GM23338 (cell line): ENCODE measurements around the gene SHF. TPM values are rescaled to one million over a fixed set of nuclear protein-coding genes. Genes with fewer than 3 reads are reported as not detected.

Source experiments
- ATAC-seq: fragments of 200-7000 bp; cut with Tn5 transposase; 3 replicates; pipeline ENCODE4 v1.9.1; 2020
- DNase-seq: peaks from one replicate; pipeline ENCODE4 v3.0.0-alpha.2; 2015; ENCODE audit warnings: low spot score
- H2AFZ ChIP-seq: fragments of 200-600 bp; sonication (generic); 2 replicates; pipeline ENCODE4 v1.8.0; 2016; ENCODE audit warnings: antibody characterized with exemption, mild to moderate bottlenecking, moderate library complexity
- H3F3A ChIP-seq: fragments of 200-600 bp; sonication (generic); replicated peaks from 2 replicates; pipeline ENCODE4 v1.8.0; 2017; ENCODE audit warnings: antibody characterized with exemption, mixed run types, low read depth
- H3K27ac ChIP-seq: fragments of 200-600 bp; sonication (generic); 2 replicates; pipeline ENCODE4 v1.6.1; 2016; ENCODE audit warnings: low read depth
- H3K27me3 ChIP-seq: fragments of 200-600 bp; sonication (generic); 2 replicates; pipeline ENCODE4 v1.8.0; 2016; ENCODE audit warnings: mild to moderate bottlenecking, mixed run types, moderate library complexity; ENCODE audit not compliant: insufficient read depth
- H3K36me3 ChIP-seq: fragments of 200-600 bp; sonication (generic); 2 replicates; pipeline ENCODE4 v1.8.0; 2016; ENCODE audit warnings: mild to moderate bottlenecking; ENCODE audit not compliant: insufficient read depth
- H3K4me1 ChIP-seq: fragments of 200-600 bp; sonication (generic); 2 replicates; pipeline ENCODE4 v1.8.0; 2016; ENCODE audit warnings: mild to moderate bottlenecking, moderate library complexity; ENCODE audit not compliant: insufficient read depth
- H3K4me2 ChIP-seq: fragments of 200-600 bp; sonication (generic); 2 replicates; pipeline ENCODE4 v1.7.1; 2017; ENCODE audit warnings: mixed run types
- H3K4me3 ChIP-seq: fragments of 200-600 bp; sonication (generic); 2 replicates; pipeline ENCODE4 v1.6.1; 2016; ENCODE audit warnings: mixed run types
- H3K79me2 ChIP-seq: fragments of 200-600 bp; sonication (generic); replicated peaks from 2 replicates; pipeline ENCODE4 v1.8.0; 2017; ENCODE audit warnings: mild to moderate bottlenecking; ENCODE audit not compliant: insufficient read depth
- H3K9me2 ChIP-seq: fragments of 200-600 bp; sonication (generic); 2 replicates; pipeline ENCODE4 v1.8.0; 2017; ENCODE audit not compliant: insufficient read depth
- H4K20me1 ChIP-seq: fragments of 200-600 bp; sonication (generic); replicated peaks from 2 replicates; pipeline ENCODE4 v1.8.0; 2017; ENCODE audit warnings: mild to moderate bottlenecking; ENCODE audit not compliant: insufficient read depth
- H3K27ac Mint-ChIP-seq: 2 replicates; pipeline ENCODE4 v1.8.0; 2020; ENCODE audit warnings: inconsistent platforms, mild to moderate bottlenecking, moderate library complexity, mixed read lengths
- H3K27me3 Mint-ChIP-seq: 3 replicates; pipeline ENCODE4 v1.8.0; 2022; ENCODE audit warnings: low read depth, mild to moderate bottlenecking, moderate library complexity, mixed read lengths, inconsistent platforms; ENCODE audit not compliant: insufficient read depth, poor library complexity
- H3K36me3 Mint-ChIP-seq: 3 replicates; pipeline ENCODE4 v1.8.0; 2021; ENCODE audit warnings: low read depth, mild to moderate bottlenecking, inconsistent platforms, moderate library complexity, mixed read lengths
- H3K4me1 Mint-ChIP-seq: 3 replicates; pipeline ENCODE4 v1.8.0; 2020; ENCODE audit warnings: mild to moderate bottlenecking, inconsistent platforms, mixed read lengths
- H3K4me3 Mint-ChIP-seq: 3 replicates; pipeline ENCODE4 v1.8.0; 2021; ENCODE audit warnings: moderate library complexity, mild to moderate bottlenecking, inconsistent platforms, mixed read lengths
- H3K9me3 Mint-ChIP-seq: 3 replicates; pipeline ENCODE4 v1.8.0; 2020; ENCODE audit warnings: moderate library complexity, mild to moderate bottlenecking, inconsistent platforms, mixed read lengths
- EZH2 ChIP-seq: fragments of 200-600 bp; sonication (generic); IDR thresholded peaks from one replicate; pipeline ENCODE4 v1.8.0; 2017; ENCODE audit warnings: antibody characterized with exemption, mild to moderate bottlenecking, low read depth; ENCODE audit not compliant: unreplicated experiment
- EZH2phosphoT487 ChIP-seq: fragments of 200-600 bp; sonication (generic); IDR thresholded peaks from one replicate; pipeline ENCODE4 v1.8.1; 2018; ENCODE audit warnings: antibody characterized with exemption; ENCODE audit not compliant: unreplicated experiment
- JUNB ChIP-seq: IDR thresholded peaks from one replicate; pipeline ENCODE4 v1.6.1; 2016; ENCODE audit warnings: antibody characterized with exemption; ENCODE audit not compliant: unreplicated experiment
- NANOG ChIP-seq: IDR thresholded peaks from 2 replicates; pipeline ENCODE4 v1.6.1; 2016; ENCODE audit warnings: antibody characterized with exemption, borderline replicate concordance
- STAT1 ChIP-seq: IDR thresholded peaks from one replicate; pipeline ENCODE4 v1.6.1; 2016; ENCODE audit warnings: antibody characterized with exemption; ENCODE audit not compliant: unreplicated experiment
- ZNF114 ChIP-seq: fragments of 250-450 bp; sonication (Bioruptor Pico); IDR thresholded peaks from 2 replicates; pipeline ENCODE4 v1.5.0; 2020; ENCODE audit warnings: mild to moderate bottlenecking, moderate library complexity
- ZNF331 ChIP-seq: fragments of 250-450 bp; sonication (Bioruptor Pico); IDR thresholded peaks from 2 replicates; pipeline ENCODE4 v1.5.0; 2020; ENCODE audit warnings: low read depth, mild to moderate bottlenecking, moderate library complexity
- ZNF462 ChIP-seq: fragments of 250-450 bp; sonication (Bioruptor Pico); IDR thresholded peaks from 2 replicates; pipeline ENCODE4 v1.5.0; 2020; ENCODE audit warnings: mild to moderate bottlenecking, moderate library complexity
- polyA plus RNA-seq: library from polyadenylated mRNA; unstranded; fragments of >200 nt; fragmentation: Nextera tagmentation; extraction: Ambion mirVana; gene quantifications from 2 replicates; pipeline ENCODE4 v1.2.1, GENCODE V29; 2016
- total RNA-seq: library from RNA; depleted of rRNA; stranded (reverse); fragments of >200 nt; shearing (Covaris generic); gene quantifications from 2 replicates; pipeline ENCODE4 v1.2.3, GENCODE V29; 2014
- TF ChIP-seq, protein P1 (sequence below): IDR thresholded peaks from one replicate; pipeline ENCODE4 v1.6.1; 2018; ENCODE audit warnings: antibody characterized with exemption; ENCODE audit not compliant: unreplicated experiment

SHF gene
- total and polyA plus RNA-seq, 2 experiments from 2014 or later = 5.8 to 15.6 TPM

DNA sequence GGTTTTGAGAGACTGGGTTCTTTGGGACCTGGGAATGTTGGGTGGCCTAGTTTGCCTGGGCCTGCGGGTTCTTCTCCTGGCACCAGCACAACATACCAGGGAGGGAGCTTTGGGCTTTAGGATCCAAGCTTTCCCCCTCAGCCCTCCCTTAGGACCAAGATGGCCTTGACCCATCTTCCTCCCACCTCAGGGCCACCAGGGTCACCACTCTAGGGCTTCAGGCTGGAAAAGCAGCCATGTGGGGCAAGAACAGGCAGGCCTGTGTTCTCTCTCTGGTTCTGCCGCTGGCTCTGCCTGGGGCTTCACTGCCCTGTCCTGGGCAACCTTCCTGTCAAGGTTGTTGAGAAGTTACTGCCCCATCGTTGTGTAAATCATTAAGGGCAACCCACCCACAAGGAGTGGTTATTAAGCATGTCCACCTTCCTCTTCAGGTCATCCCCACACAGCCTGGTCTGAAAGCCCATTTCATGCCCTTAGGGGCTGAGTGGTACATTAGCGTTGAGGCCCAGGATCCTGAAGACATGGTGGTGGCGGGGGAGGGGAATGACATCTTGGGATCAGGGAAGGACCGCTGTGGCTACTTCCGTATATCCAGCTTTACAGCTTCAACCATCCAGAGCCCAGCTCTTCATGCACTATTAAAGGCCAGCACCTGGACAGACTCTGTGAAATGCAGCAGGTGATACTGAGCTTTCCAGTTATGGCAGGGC is 57.3 kb downstream of the SHF start (continued):
- TF ChIP-seq, protein P1, sequence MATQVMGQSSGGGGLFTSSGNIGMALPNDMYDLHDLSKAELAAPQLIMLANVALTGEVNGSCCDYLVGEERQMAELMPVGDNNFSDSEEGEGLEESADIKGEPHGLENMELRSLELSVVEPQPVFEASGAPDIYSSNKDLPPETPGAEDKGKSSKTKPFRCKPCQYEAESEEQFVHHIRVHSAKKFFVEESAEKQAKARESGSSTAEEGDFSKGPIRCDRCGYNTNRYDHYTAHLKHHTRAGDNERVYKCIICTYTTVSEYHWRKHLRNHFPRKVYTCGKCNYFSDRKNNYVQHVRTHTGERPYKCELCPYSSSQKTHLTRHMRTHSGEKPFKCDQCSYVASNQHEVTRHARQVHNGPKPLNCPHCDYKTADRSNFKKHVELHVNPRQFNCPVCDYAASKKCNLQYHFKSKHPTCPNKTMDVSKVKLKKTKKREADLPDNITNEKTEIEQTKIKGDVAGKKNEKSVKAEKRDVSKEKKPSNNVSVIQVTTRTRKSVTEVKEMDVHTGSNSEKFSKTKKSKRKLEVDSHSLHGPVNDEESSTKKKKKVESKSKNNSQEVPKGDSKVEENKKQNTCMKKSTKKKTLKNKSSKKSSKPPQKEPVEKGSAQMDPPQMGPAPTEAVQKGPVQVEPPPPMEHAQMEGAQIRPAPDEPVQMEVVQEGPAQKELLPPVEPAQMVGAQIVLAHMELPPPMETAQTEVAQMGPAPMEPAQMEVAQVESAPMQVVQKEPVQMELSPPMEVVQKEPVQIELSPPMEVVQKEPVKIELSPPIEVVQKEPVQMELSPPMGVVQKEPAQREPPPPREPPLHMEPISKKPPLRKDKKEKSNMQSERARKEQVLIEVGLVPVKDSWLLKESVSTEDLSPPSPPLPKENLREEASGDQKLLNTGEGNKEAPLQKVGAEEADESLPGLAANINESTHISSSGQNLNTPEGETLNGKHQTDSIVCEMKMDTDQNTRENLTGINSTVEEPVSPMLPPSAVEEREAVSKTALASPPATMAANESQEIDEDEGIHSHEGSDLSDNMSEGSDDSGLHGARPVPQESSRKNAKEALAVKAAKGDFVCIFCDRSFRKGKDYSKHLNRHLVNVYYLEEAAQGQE = no peak
- TF ChIP-seq ZNF114 (CRISPR knock-in tag) (no peak), STAT1 (no peak), NANOG (no peak), JUNB (no peak), EZH2phosphoT487 (no peak)

DNA sequence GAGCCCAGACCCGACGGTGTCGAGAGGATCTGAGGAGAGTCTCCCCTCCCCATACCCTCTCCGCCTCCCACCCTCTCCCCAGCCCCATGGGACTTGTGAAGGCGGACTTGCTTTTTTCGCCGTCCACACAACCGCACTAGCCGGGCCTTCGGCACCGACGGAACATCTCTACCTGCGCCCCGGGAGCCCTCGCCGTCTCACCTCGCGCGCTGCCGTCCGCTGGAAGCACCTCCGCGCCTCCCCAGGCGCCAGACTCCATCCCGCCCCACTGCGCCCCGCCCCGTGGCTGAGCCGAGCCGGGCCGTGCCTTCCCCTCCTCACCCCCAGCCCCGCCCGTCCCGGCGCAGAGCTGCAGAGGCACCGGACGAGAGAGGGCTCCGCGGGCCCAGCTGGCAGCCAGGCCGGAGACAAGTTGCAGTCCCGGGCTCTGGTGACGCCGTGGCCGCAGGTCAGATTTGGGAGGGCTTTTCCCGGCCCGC is 58.1 kb downstream of the SHF start, which contains the start of the genes DUOX1 and DUOXA1:
TSS of gene DUOX1 (plus strand) at position 344 of the 479 bp plus-strand sequence. CDS start 1,973 bp downstream, outside the sequence.
TSS of gene DUOXA1 (minus strand) at position 229 of the 479 bp plus-strand sequence. CDS start 6,865 bp downstream, outside the sequence.
- Histone ChIP-seq H3K27ac (no peak within 1 kb of the TSS), H3K4me3 (peak within 1 kb of the TSS; percentile 63), H3K4me1 (peaks cover 16% of the 10 kb centered on the region; the same call in 1 of the 2 replicates), H3F3A (no peaks in the 10 kb centered on the region), H3K9me2 (no peaks in the 10 kb centered on the region), H3K79me2 (no peaks in the 10 kb centered on the region), H3K4me2 (peak within 1 kb of the TSS; percentile 87), H3K27me3 (peaks cover 100% of the 10 kb centered on the region), H3K36me3 (no peaks in the 10 kb centered on the region), H2AFZ (peak within 1 kb of the TSS; percentile 95), H4K20me1 (no peaks in the 10 kb centered on the region; the same call in 1 of the 2 replicates)
- H3K9me3 Mint-ChIP-seq = no peaks in the 10 kb centered on the region; the same call in 2 of the 3 replicates
- peaks cover 81% of the 10 kb centered on the region for H3K27me3 Mint-ChIP-seq
- TF ChIP-seq EZH2 = peak; percentile 83
- TF ChIP-seq ZNF331 (CRISPR knock-in tag) = no peak
- peak; percentile 86 for ATAC-seq
- H3K36me3 Mint-ChIP-seq = no peaks in the 10 kb centered on the region; the same call in 2 of the 3 replicates
- H3K27ac Mint-ChIP-seq = no peak within 1 kb of the TSS
- H3K4me3 Mint-ChIP-seq = peak within 1 kb of the TSS; percentile 71
- H3K4me1 Mint-ChIP-seq = peaks cover 5% of the 10 kb centered on the region; the same call in 2 of the 3 replicates
- peak; percentile 75 for DNase-seq

DNA sequence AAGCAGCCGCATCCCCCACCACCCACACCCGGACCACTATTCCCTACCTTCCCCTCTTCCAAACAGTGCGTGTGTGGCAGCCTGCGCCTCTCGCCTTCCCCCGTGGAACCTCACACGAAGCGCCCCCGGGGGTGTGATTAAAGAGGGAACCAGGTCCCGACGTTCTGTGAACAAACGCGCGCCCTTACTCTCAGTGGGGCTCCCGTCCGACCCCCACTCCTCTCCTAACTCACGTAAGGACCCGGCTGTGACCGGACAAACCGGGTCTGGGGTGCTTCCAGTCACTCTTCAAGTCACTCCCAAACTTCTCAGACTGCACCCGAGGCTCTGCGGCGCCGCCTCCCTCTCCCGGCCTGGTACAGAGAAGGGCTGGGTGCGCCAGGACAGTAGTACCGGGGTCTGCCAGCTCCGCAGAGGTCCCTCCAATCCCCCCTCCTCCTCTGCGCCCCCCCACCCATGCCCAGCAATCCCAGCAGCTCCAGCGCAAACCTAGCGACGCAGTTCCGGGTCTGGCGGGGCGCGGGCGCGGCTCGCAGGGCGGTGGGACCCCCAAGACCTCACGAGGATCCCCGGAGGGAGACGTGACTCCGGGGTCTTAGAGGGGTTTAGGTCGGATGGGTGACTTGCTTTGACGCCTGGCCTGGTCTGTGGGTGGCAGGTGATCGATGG is 58.7 kb downstream of the SHF start:
- H2AFZ ChIP-seq = peak overlapping the region; percentile 95
- H3K27me3 ChIP-seq = peaks cover 100% of the 10 kb centered on the region
- H3F3A ChIP-seq = no peaks in the 10 kb centered on the region
- H3K4me3 Mint-ChIP-seq = peak overlapping the region; percentile 71
- H3K79me2 ChIP-seq = no peaks in the 10 kb centered on the region
- peak; percentile 55 for ATAC-seq
- no peaks in the 10 kb centered on the region for H3K36me3 ChIP-seq
- peak; percentile 39 for DNase-seq
- H3K4me1 ChIP-seq = peaks cover 16% of the 10 kb centered on the region; the same call in 1 of the 2 replicates
- no peak overlapping the region for H3K27ac Mint-ChIP-seq
- no peaks in the 10 kb centered on the region; the same call in 1 of the 2 replicates for H4K20me1 ChIP-seq
- no peaks in the 10 kb centered on the region for H3K36me3 Mint-ChIP-seq
- H3K27ac ChIP-seq = no peak overlapping the region
- no peaks in the 10 kb centered on the region for H3K9me2 ChIP-seq
- H3K27me3 Mint-ChIP-seq = peaks cover 76% of the 10 kb centered on the region
- peak overlapping the region; percentile 87 for H3K4me2 ChIP-seq
- H3K9me3 Mint-ChIP-seq = no peaks in the 10 kb centered on the region
- peaks cover 5% of the 10 kb centered on the region; the same call in 2 of the 3 replicates for H3K4me1 Mint-ChIP-seq
- H3K4me3 ChIP-seq = peak overlapping the region; percentile 63
- no peak for TF ChIP-seq ZNF462
